ENCODE data around the gene PDIA2. TPM values are rescaled to one million over a fixed set of nuclear protein-coding genes. Genes with fewer than 3 reads are reported as not detected.
"Not testable (repeated sequence)": the region's sequence is repeated elsewhere in the genome, so short reads cannot be mapped to it uniquely, and the experiment has no call there.

Gene PDIA2
- polyA plus RNA-seq, 3 donors, result 0.73 to 2.5 (median 1.6) TPM

GRCh38 chr16:314795-315299 is 31.9 kb downstream of the PDIA2 start:
- DNase-seq (ENCODE audit: extremely low read depth in 1 of 11, low read depth in 9 of 11, low spot score in 4 of 11), result no peak

- DNase-seq (ENCODE audit: extremely low read depth in 1 of 11, low read depth in 9 of 11, low spot score in 4 of 11), result no peak
These were observed 33.9 kb downstream of the PDIA2 start for GRCh38 chr16:316741-317464.

GRCh38 chr16:317583-317982 is 34.6 kb downstream of the PDIA2 start:
- no peak for DNase-seq (ENCODE audit: extremely low read depth in 1 of 11, low read depth in 9 of 11, low spot score in 4 of 11)

- DNase-seq (ENCODE audit: extremely low read depth in 1 of 11, low read depth in 9 of 11, low spot score in 4 of 11), result no peak
These were observed 35.7 kb downstream of the PDIA2 start for GRCh38 chr16:318628-319027.

GRCh38 chr16:320206-320605 is 37.2 kb downstream of the PDIA2 start:
- no peak for DNase-seq (ENCODE audit: extremely low read depth in 1 of 11, low read depth in 9 of 11, low spot score in 4 of 11)

GRCh38 chr16:321532-321931 is 38.6 kb downstream of the PDIA2 start:
- DNase-seq (ENCODE audit: extremely low read depth in 1 of 11, low read depth in 9 of 11, low spot score in 4 of 11), result no peak

- no peak for DNase-seq (ENCODE audit: extremely low read depth in 1 of 11, low read depth in 9 of 11, low spot score in 4 of 11)
These were observed 39.6 kb downstream of the PDIA2 start for GRCh38 chr16:322476-323143.

GRCh38 chr16:324201-324450 is 41.2 kb downstream of the PDIA2 start:
- no peak for DNase-seq (ENCODE audit: extremely low read depth in 1 of 11, low read depth in 9 of 11, low spot score in 4 of 11)

GRCh38 chr16:324451-325334 is 41.7 kb downstream of the PDIA2 start:
- no peak for DNase-seq (ENCODE audit: extremely low read depth in 1 of 11, low read depth in 9 of 11, low spot score in 4 of 11)

GRCh38 chr16:325375-326145 is 42.6 kb downstream of the PDIA2 start:
- DNase-seq (ENCODE audit: extremely low read depth in 1 of 11, low read depth in 9 of 11, low spot score in 4 of 11), result no peak

GRCh38 chr16:330741-331140 is 47.8 kb downstream of the PDIA2 start:
- no peak for DNase-seq (ENCODE audit: extremely low read depth in 1 of 11, low read depth in 9 of 11, low spot score in 4 of 11)

- not testable (repeated sequence) for DNase-seq (ENCODE audit: extremely low read depth in 1 of 11, low read depth in 9 of 11, low spot score in 4 of 11)
These were observed 48.3 kb downstream of the PDIA2 start for GRCh38 chr16:331181-331814.

- DNase-seq (ENCODE audit: extremely low read depth in 1 of 11, low read depth in 9 of 11, low spot score in 4 of 11), result no peak
These were observed 50.6 kb downstream of the PDIA2 start for GRCh38 chr16:333406-334094.

GRCh38 chr16:334164-334832 is 51.3 kb downstream of the PDIA2 start:
- not testable (repeated sequence) for DNase-seq (ENCODE audit: extremely low read depth in 1 of 11, low read depth in 9 of 11, low spot score in 4 of 11)

- not testable (repeated sequence) for DNase-seq (ENCODE audit: extremely low read depth in 1 of 11, low read depth in 9 of 11, low spot score in 4 of 11)
These were observed 52.1 kb downstream of the PDIA2 start for GRCh38 chr16:334861-335632.

GRCh38 chr16:336269-336668 is 53.3 kb downstream of the PDIA2 start:
- no peak for DNase-seq (ENCODE audit: extremely low read depth in 1 of 11, low read depth in 9 of 11, low spot score in 4 of 11)

All from renal cortex interstitium (tissue), 11 donors.